HG03097 (cell line): ENCODE data around the gene CHRM2.
"Not testable (repeated sequence)": the region's sequence is repeated elsewhere in the genome, so short reads cannot be mapped to it uniquely, and the experiment has no call there.

Experiments
- ATAC-seq: cut with Tn5 transposase; IDR thresholded peaks from one replicate; pipeline ENCODE4 v1.9.1; 2021; ENCODE audit not compliant: unreplicated experiment, low FRiP score

The CHRM2 gene

GRCh38 chr7:136868496-136869000 is at the start of gene CHRM2:
Gene CHRM2, plus strand, starts transcription at chr7:136868652. Its CDS starts 146,214 bp downstream, at chr7:137014866.
- no peak for ATAC-seq

- ATAC-seq: not testable (repeated sequence)
Measured at GRCh38 chr7:136831398-136831797, 37.1 kb upstream of the CHRM2 start.

DNA sequence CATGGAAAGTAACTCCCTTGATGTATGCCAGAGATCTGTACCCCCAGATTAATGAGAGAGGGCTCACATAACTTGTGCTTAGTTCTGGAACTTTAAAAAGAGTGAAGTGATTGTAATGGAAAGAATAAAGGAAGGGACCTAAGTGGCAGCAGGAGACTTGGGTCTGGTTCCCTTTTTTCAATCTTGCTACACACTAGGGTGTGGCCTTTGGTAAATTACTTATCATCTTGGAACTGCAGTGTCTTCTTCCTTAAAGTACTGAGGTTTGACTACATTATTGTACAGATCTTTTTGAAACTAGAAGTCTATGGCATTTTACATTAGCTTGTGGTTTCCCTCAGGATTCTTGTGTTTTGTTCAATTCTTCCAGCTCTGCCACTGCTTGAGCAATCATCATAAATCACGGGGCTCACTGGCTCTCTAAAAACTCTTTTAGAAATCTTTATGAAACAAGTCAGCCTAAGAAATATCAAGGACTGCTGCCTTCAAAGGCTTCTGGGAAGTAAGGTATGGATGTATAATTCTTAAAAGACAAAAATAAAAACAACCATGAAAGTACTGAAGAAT is 22.5 kb upstream of the CHRM2 start:
- no peak for ATAC-seq

- ATAC-seq: no peak
Measured at GRCh38 chr7:136847858-136848257, 20.6 kb upstream of the CHRM2 start.

GRCh38 chr7:136853654-136854053 is 14.8 kb upstream of the CHRM2 start:
- no peak for ATAC-seq

DNA sequence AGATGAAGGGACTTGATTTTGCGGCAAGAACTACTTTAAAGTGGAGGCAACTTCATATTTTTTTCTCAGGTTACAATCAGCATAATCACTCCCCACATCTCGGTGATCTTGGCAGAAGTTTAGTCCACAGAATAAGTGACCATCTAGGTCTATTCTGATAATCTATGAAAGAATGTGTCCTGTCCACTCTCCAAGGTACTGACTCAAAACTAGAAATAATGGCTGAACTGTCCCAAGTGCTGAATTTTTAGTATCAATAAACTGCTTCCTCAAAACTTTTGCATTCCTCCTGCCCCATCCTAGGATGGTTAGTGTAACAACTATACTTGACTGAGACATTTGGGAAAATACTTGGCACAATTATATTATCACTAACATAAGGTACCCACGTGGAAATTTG is 10.9 kb upstream of the CHRM2 start:
- no peak for ATAC-seq

- no peak for ATAC-seq
Measured at GRCh38 chr7:136859803-136860202, 8.6 kb upstream of the CHRM2 start.

GRCh38 chr7:136865236-136865635 is 3.2 kb upstream of the CHRM2 start:
- no peak for ATAC-seq

GRCh38 chr7:136865777-136866176 is 2.7 kb upstream of the CHRM2 start:
- ATAC-seq: no peak

- ATAC-seq: no peak
Measured at GRCh38 chr7:136869001-136869961, 829 bp downstream of the CHRM2 start.

GRCh38 chr7:136869991-136870865 is 1.8 kb downstream of the CHRM2 start:
- ATAC-seq: no peak

DNA sequence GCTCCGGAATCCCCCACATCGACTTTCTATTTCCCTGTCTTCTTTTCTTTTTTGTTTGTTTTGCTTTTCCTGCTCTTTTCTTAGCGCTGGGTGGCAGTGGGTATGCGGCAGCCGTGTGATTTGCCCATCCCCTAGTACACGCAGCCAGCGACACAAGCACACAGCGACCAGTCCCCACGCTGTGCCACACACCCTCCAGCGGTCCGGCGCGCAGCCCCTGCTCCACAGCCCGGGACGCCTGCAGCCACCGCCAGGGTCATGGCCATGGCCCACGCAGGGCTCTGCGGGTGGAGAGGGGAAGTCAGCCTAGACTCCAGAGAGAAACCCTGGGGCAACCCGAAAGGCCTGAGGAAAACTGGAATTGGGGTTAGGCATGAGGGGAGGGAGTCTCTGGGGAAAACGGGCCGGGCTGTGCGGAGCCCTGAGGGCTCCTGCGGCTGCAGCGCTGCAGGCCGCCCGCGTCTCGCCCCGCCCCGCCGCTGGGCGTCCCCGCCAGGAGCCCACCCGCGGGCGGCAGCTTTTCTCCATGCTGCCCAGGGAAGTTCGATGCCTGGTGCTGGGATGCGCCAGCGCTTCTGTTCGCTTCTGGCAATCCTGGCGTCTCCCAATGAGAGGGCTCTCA is 2.5 kb downstream of the CHRM2 start:
- no peak for ATAC-seq

- ATAC-seq: no peak
Measured at GRCh38 chr7:136874393-136875032, 6.1 kb downstream of the CHRM2 start.

DNA sequence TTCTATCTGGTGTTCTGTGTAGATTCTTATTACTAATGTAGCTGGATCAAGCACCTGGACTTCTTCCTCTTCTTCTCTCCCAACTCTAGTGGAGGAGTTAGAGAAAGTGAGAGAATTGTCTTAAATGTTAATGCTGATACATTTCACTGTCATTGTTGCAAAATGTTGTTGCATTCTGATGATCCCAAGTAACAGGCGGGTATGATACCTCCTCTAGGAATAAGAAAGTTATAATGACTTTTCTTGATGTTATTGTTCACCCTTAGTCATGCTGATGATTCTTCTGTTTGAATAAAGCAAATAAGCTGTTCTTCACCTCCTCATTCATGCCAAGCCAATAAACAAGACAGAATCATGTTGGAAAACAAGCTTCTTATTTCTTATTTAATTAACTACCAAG is 9.1 kb downstream of the CHRM2 start:
- ATAC-seq: no peak

DNA sequence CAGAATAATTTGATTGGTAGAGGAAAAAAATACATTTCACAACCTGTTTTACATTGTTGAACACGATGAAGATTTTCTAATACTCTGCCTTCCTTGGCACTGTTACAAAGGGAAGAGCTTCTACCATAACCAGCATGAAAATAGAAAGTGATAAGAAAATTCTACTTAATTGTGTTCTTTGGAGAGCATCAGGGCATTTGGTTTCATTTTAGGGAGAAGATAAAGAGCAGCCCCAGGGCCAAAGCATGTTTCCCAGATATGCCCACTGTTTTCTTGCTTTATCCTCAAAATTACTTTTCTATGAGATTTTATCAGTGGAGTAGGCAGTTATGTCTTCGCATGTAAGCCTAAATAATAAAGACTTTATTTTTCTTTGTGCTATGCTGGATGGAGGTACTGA is 9.5 kb downstream of the CHRM2 start:
- no peak for ATAC-seq

DNA sequence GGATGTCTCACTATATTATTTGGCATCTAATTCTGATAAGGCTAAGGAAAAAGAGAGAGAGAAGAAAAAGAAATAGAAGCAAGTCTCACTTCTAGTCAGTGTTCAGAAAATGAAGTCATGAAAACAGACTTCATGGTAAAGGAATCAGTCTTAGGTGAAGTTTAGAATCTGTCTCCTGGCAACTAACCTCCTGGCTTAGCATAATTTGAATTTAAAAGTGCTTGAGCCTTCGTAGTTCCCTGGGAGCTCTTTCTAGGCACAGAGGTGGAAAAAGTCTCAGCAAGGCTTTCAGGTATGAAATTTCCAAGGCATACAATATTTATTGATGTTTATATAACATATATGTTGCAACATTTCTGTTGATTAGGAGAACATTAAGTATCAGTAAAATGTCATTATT is 10.4 kb downstream of the CHRM2 start:
- no peak for ATAC-seq

DNA sequence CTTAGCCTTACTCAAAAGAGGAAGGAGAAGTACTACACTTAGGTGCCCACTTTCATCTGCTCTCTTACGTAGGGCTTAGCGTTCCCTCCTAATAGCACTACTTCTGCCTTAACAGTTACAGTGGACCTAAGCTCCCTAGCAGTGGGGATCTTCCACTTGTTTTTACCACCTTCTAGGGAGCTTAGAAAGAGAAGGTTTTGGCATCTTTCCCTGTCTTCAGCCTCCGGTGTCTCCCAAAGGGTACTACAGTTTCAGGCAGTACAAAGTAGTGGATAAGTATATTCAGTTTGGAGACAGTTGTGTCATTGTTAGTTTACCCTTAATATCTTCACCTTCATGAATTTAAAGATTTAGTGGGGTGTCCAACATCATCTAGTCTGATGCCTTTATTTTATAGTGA is 14.6 kb downstream of the CHRM2 start:
- ATAC-seq: no peak

- no peak for ATAC-seq
Measured at GRCh38 chr7:136884492-136884891, 16.0 kb downstream of the CHRM2 start.

- ATAC-seq: no peak
Measured at GRCh38 chr7:136887317-136887716, 18.9 kb downstream of the CHRM2 start.

DNA sequence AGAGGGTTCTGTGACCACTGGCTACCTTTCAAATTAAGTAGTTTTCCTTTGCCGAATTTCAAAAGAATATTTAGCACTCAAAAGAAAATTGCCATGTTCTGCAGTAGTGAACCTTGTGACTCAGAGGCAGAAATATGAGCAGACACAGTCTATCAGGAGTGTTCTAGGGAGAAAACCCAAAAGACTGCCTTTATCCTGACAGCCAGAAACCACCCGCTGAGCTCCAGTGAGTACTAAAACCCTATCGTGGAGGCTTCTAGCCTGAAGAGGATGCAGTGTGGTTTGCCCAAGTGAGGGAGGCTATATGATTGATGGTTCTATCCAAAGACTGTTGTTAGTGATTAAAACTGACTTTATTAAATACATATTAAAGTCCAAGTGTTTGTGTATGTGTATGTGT is 21.9 kb downstream of the CHRM2 start:
- ATAC-seq: no peak
